Activated naive CD8-positive, alpha-beta T cell (primary cell): ENCODE results near the gene UQCR11.

Experiments
- H3K27ac Mint-ChIP-seq: one replicate; pipeline ENCODE4 v1.8.0; 2021; ENCODE audit warnings: mixed read lengths
- H3K27me3 Mint-ChIP-seq: one replicate; pipeline ENCODE4 v1.8.0; 2021; ENCODE audit warnings: mixed read lengths
- H3K36me3 Mint-ChIP-seq: one replicate; pipeline ENCODE4 v1.8.0; 2021; ENCODE audit warnings: mixed read lengths
- H3K4me1 Mint-ChIP-seq: one replicate; pipeline ENCODE4 v1.8.0; 2021; ENCODE audit warnings: low read depth, mixed read lengths
- H3K4me3 Mint-ChIP-seq: one replicate; pipeline ENCODE4 v1.8.0; 2021; ENCODE audit warnings: mild to moderate bottlenecking, mixed read lengths
- H3K9me3 Mint-ChIP-seq: one replicate; pipeline ENCODE4 v1.8.0; 2021; ENCODE audit warnings: low read depth, mixed read lengths

Gene UQCR11

GRCh38 chr19:1575323-1576241 lies 29.7 kb downstream of the UQCR11 start:
- Mint-ChIP-seq H3K4me1 (no peaks in the 10 kb centered on the region), H3K4me3 (no peak overlapping the region), H3K9me3 (no peaks in the 10 kb centered on the region), H3K36me3 (no peaks in the 10 kb centered on the region), H3K27me3 (no peaks in the 10 kb centered on the region), H3K27ac (no peak overlapping the region)

- H3K27ac Mint-ChIP-seq: no peak overlapping the region
- H3K27me3 Mint-ChIP-seq: no peaks in the 10 kb centered on the region
- H3K4me3 Mint-ChIP-seq: no peak overlapping the region
- no peaks in the 10 kb centered on the region for H3K36me3 Mint-ChIP-seq
- H3K9me3 Mint-ChIP-seq: no peaks in the 10 kb centered on the region
- peaks cover 1% of the 10 kb centered on the region for H3K4me1 Mint-ChIP-seq
These were observed 30.7 kb downstream of the UQCR11 start for GRCh38 chr19:1574354-1575136.

- H3K4me3 Mint-ChIP-seq: no peak overlapping the region
- H3K27ac Mint-ChIP-seq: no peak overlapping the region
- no peaks in the 10 kb centered on the region for H3K36me3 Mint-ChIP-seq
- no peaks in the 10 kb centered on the region for H3K27me3 Mint-ChIP-seq
- H3K9me3 Mint-ChIP-seq: no peaks in the 10 kb centered on the region
- H3K4me1 Mint-ChIP-seq: peaks cover 1% of the 10 kb centered on the region
These were observed 32.5 kb downstream of the UQCR11 start for GRCh38 chr19:1572795-1573194.

- Mint-ChIP-seq H3K9me3 (no peaks in the 10 kb centered on the region), H3K4me3 (no peak overlapping the region), H3K4me1 (peaks cover 1% of the 10 kb centered on the region), H3K27me3 (no peaks in the 10 kb centered on the region), H3K36me3 (no peaks in the 10 kb centered on the region), H3K27ac (no peak overlapping the region)
These were observed 33.9 kb downstream of the UQCR11 start for GRCh38 chr19:1571358-1571757.

- Mint-ChIP-seq H3K4me3 (no peak overlapping the region), H3K36me3 (no peaks in the 10 kb centered on the region), H3K9me3 (no peaks in the 10 kb centered on the region), H3K27ac (no peak overlapping the region), H3K4me1 (peaks cover 1% of the 10 kb centered on the region), H3K27me3 (no peaks in the 10 kb centered on the region)
These were observed 34.4 kb downstream of the UQCR11 start for GRCh38 chr19:1570836-1571235.

GRCh38 chr19:1569997-1570396 lies 35.3 kb downstream of the UQCR11 start:
- H3K4me3 Mint-ChIP-seq: peak overlapping the region; percentile 53
- H3K27ac Mint-ChIP-seq: no peak overlapping the region
- H3K4me1 Mint-ChIP-seq: peaks cover 1% of the 10 kb centered on the region
- H3K36me3 Mint-ChIP-seq: no peaks in the 10 kb centered on the region
- H3K27me3 Mint-ChIP-seq: no peaks in the 10 kb centered on the region
- H3K9me3 Mint-ChIP-seq: no peaks in the 10 kb centered on the region

- Mint-ChIP-seq H3K27ac (no peak within 1 kb of the TSS), H3K27me3 (no peaks in the 10 kb centered on the region), H3K36me3 (no peaks in the 10 kb centered on the region), H3K9me3 (no peaks in the 10 kb centered on the region), H3K4me3 (peak within 1 kb of the TSS; percentile 40), H3K4me1 (peaks cover 1% of the 10 kb centered on the region)
These were observed 36.8 kb downstream of the UQCR11 start, which contains the start of gene MEX3D for GRCh38 chr19:1568320-1569019. Gene MEX3D, minus strand, starts transcription at chr19:1568325. Its CDS starts 267 bp downstream, at chr19:1568058.

GRCh38 chr19:1567848-1568227 lies 37.4 kb downstream of the UQCR11 start:
- H3K27me3 Mint-ChIP-seq: no peaks in the 10 kb centered on the region
- H3K27ac Mint-ChIP-seq: no peak overlapping the region
- peaks cover 1% of the 10 kb centered on the region for H3K4me1 Mint-ChIP-seq
- no peaks in the 10 kb centered on the region for H3K36me3 Mint-ChIP-seq
- no peak overlapping the region for H3K4me3 Mint-ChIP-seq
- no peaks in the 10 kb centered on the region for H3K9me3 Mint-ChIP-seq

- Mint-ChIP-seq H3K9me3 (no peaks in the 10 kb centered on the region), H3K4me3 (no peak overlapping the region), H3K36me3 (no peaks in the 10 kb centered on the region), H3K27me3 (no peaks in the 10 kb centered on the region), H3K4me1 (peaks cover 1% of the 10 kb centered on the region), H3K27ac (no peak overlapping the region)
These were observed 38.0 kb downstream of the UQCR11 start for GRCh38 chr19:1567116-1567847.

- Mint-ChIP-seq H3K27me3 (no peaks in the 10 kb centered on the region), H3K4me3 (no peak overlapping the region), H3K4me1 (peaks cover 1% of the 10 kb centered on the region), H3K9me3 (no peaks in the 10 kb centered on the region), H3K36me3 (no peaks in the 10 kb centered on the region), H3K27ac (no peak overlapping the region)
These were observed 38.7 kb downstream of the UQCR11 start for GRCh38 chr19:1566392-1567115.

- H3K27ac Mint-ChIP-seq: no peak overlapping the region
- no peaks in the 10 kb centered on the region for H3K36me3 Mint-ChIP-seq
- no peaks in the 10 kb centered on the region for H3K9me3 Mint-ChIP-seq
- H3K27me3 Mint-ChIP-seq: no peaks in the 10 kb centered on the region
- H3K4me3 Mint-ChIP-seq: no peak overlapping the region
- no peaks in the 10 kb centered on the region for H3K4me1 Mint-ChIP-seq
These were observed 42.0 kb downstream of the UQCR11 start for GRCh38 chr19:1563251-1563650.

- H3K4me1 Mint-ChIP-seq: no peaks in the 10 kb centered on the region
- H3K4me3 Mint-ChIP-seq: no peak overlapping the region
- H3K27me3 Mint-ChIP-seq: no peaks in the 10 kb centered on the region
- no peaks in the 10 kb centered on the region for H3K36me3 Mint-ChIP-seq
- H3K9me3 Mint-ChIP-seq: no peaks in the 10 kb centered on the region
- no peak overlapping the region for H3K27ac Mint-ChIP-seq
These were observed 43.9 kb downstream of the UQCR11 start for GRCh38 chr19:1561236-1561842.

- Mint-ChIP-seq H3K36me3 (no peaks in the 10 kb centered on the region), H3K27me3 (no peaks in the 10 kb centered on the region), H3K27ac (no peak overlapping the region), H3K4me3 (no peak overlapping the region), H3K4me1 (no peaks in the 10 kb centered on the region), H3K9me3 (no peaks in the 10 kb centered on the region)
These were observed 44.9 kb downstream of the UQCR11 start for GRCh38 chr19:1560286-1560882.
